ENCODE data around the gene CHAD.
"Not testable (repeated sequence)": the region's sequence is repeated elsewhere in the genome, so short reads cannot be mapped to it uniquely, and the experiment has no call there.

Gene CHAD

DNA sequence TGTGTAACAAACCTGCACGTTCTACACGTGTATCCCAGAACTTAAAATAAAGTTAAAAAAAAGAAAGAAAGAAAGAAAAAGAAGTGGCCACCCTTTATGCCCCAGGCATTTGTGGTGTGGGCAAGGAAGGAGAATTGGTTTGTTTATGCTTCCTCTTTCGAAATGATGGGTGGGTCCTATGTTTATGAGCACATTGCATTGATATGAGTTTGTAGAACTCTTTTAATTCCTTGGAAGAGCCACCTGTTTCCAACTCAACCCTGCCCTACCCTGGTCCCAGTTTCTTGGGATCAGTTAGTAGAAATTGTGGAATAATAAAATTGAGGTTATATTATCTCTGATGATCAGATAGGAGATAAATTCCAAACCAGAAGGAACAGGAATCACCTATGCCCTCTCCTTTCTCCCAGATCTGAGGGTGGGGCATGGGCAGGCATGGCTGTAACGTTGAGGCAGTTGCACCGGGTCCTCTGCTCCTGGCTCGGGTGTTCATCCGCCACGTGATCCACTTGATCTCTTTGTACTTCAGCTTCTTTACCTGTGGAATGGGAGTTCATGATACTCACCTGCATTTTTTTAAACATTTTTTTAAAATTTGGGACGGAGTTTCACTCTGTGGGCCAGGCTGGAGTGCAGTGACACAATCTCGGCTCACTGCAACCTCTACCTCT is 15.9 kb downstream of the CHAD start:
- no peak for DNase-seq

- DNase-seq, result no peak
Observed at GRCh38 chr17:50451943-50452629, 16.6 kb downstream of the CHAD start.

DNA sequence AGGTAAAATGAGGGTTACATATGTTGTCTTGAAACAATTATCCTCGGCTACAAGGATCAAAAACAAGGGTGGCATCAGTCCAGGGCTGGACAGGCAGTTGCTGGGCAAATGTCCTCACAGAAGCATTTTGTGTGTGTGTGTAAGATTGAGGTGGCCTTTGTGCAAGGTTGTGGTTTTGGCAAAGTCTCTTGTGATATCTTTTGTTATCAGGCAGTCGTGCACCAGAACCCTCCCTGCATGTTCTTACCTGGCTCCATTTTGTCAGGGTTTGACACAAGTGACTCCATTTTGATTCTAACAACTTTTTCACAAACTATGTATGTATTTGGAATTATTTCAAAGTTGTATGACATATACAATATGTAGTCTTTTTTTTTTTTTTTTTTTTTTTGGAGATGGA is 20.0 kb downstream of the CHAD start:
- no peak for DNase-seq

DNA sequence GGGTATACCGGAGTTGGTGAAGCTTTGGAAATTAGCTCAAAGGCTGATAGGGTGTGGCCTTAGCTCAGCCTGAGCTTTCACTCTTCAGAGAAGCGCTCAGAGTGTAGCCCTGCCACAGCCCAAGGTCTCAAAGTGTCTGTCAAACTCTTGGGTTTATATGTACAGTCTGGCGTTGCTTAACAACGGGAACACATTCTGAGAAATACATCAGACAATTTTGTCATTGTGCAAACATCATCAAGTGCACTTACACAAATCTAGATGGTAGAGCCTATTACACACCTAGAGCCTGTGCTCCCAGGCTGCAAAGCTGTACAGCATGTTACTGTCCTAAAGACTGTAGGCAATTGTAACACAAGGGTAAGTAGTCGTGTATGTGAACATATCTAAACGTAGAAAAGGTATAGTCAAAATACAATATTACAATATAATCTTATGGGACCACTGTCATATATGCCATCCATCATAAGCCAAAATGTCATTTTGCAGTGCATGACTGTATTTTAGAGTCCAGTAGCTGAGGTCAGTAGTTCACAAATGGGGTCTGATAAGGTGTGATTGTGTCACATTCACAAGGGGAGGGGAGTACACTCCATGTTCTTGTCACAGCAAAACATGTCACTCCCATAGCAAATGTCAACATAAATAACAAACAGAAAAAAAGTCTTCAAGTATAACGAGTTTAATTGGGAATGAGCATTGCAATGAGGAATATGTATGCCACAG is 20.6 kb downstream of the CHAD start:
- DNase-seq, result no peak

GRCh38 chr17:50445730-50446325 is 22.9 kb downstream of the CHAD start:
- no peak for DNase-seq

DNA sequence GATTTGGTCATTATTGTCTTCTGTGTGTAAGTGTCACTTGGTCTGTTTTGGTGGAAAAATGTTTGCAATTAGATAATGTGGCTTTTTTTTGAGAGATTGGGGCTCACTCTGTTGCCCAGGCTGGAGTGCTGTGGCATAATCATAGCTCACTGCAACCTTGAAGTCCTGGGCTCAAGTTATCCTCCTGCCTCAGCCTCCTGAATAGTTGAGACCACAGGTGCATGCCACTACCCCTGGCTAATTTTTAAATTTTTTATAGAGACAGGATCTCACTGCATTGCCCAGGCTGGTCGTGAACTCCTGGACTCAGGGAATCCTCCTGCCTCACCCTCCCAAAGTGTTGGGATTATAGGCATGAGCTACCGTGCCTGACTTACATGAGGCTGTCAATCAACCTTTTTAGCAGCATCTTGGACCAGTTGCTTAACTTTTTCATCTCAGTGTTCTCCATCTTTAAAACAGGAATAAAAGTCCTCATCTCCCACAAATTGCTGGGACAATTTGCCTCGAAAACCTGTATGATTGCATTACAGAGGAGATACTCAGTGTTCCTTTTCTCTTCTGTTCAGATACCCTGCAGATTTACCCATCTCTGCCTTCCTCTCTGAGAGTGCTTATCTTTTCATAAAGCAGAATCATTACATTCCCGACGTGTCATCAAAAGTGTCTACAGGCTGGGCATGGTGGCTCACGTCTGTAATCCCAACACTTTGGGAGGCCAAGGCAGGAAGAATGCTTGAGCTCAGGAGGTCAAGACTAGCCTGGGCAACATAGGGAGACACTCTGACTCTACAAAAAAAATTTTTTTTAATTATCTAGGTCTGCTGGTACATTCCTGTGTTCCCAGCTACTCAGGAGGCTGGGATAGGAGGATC is 23.6 kb downstream of the CHAD start:
- DNase-seq, result no peak

GRCh38 chr17:50443505-50443974 is 25.1 kb downstream of the CHAD start:
- DNase-seq, result no peak

DNA sequence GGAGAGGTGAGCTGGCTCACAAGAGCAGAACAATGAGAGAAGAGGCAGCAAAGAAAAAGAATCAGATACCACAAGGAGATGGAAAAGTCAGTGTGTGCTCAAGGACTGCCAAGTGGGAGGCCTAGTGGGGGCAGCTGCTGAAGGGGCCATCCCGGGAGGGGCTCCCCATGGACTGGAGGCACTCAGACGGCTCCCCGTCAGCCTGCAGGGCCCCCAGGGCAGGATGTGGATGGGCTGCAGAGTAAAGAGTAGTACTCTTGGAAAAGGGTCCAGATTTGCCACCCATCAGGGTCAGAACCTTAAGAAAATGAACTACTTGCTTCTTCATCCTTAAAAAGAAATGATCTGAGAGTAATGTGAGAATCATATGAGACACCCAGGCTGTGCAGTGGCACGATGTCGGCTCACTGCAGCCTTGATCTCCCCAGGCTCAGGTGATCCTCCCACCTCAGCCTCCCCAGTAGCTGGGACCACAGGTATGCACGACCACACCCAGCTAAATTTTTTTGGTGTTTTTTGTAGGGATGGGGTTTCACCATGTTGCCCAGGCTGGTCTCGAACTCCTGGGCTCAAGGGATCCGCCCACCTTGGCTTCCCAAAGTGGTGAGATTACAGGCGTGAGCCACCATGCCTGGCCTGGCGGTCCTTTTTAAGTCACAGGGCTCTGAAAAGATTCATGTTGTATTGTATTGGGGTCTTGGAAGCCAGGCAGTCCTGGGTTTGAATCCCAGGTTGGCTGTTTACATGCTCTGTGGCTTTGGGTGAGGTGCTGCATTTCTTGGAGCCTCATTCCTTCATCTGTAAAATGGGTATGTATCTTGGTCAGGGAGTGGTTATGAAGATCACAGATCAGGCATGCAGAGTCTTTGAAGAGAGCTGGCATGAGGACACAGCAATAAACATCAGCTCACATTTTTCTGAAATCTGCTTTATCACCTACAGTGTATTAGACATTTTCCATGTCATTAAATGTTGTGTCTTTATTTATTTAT is 27.5 kb downstream of the CHAD start:
- DNase-seq, result no peak

DNA sequence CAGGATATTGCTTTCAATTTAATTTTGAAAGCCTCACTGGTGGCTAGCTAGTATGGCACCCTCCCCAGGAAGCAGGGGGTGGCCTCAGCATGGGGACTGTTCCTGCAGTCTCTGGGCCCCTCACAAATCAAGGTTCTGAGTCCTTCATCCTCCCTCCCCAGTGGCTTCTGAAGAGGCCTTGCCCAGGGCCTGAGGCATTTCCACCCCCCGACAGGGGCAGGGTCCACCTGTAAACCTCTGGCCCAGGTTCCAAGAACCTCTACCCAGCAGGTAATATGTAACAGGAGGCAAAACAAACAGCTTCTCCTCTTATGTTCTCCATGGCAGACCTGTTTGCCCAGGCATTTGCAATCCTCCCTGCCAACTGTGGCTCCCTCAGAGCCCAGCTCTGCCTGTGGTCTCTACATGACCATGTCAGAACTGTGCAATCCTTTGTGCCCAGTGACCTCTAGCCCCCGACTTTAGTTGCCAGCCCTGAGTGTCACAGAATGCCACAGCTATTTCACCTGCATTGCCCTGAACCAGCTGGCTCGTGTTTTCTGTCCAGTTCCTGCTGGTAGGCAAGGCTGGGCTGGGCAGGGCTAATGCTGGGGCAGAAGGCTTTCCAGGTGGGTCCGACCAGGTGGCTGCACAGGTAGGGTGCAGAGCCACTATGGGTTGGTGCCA is 28.4 kb downstream of the CHAD start:
- no peak for DNase-seq

DNA sequence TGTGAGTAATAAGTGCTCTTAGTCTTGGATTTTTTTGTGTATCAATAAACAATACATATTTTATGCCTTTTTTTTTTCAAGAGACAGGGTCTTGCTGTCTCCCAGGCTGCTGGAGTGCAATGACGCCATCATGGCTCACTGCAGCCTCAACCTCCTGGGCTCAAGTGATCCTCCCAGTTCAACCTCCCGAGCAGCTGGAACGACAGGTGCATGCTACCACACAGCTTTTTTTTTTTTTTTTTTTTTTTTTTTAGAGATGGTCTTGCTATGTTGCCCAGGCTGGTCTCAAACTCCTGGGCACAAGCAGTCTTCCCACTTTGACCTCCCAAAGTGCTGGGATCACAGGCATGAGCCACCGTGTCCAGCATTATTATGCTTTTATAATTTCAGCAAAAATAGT is 29.7 kb downstream of the CHAD start:
- DNase-seq, result no peak

GRCh38 chr17:50437409-50437808 is 31.3 kb downstream of the CHAD start:
- DNase-seq, result no peak

DNA sequence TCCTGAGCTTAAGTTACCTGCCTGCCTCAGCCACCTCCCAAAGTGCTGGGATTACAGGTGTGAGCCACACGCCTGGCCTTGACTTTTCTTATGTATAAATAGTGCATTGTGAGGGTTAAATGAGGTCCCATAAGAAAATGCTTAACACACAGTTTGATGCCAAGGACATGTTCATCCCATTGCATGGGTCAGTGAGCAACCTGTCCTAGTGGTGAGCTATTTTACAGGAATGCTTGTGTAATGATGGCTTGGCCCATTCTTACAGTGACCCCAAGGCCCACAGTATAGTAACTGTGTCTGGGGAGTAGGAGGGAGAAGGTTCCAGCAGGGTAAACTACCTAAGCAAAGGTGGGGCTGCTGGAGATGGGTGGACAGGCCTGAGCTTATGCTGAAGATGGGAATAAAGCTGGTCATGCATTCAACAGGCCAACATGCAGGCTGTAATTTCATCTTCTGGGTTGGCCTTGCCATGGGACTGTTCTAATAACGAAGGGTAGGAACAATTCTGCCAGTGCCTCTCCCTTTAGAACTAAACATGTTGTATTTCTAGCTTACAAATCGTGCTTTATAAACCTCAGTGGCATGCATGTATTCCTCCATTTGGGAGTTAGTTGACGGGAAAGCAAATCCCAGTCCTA is 36.4 kb downstream of the CHAD start:
- no peak for DNase-seq

DNA sequence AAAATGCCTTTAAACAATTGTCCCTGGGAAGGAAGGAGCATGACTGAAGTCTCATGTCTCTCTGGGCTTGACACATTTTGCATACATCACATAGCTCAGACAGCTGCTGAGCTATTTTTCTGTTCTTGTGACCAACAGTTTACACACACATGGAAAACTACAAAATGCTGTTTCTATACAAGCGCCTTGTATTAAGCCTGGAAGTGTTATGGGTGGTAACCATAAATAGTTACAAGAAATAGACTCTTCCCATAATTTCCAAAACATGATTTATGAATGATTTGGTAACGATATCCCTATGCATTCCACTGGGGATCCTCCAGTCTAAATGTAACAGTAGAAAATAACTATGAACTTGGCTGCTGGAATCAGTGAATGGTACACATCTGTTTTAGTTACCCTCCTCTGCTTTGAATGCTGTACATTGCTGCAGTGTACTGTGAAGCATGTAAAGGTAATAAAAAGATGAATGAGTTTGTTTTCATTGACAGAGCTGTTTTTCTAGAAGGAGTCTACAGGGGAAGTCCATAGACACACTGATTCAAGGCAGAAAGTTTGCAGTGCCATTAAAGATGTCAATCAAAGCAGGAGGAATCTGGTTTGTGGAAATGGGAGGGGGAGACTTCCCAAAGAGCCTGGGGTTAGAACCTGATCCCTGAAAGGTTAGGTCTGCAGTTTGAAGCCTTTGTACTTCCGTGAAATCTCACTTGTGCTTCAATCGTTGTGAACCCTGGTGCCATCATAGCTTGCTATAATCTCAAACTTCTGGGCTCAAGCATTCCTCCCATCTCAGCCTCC is 37.7 kb downstream of the CHAD start:
- no peak for DNase-seq

GRCh38 chr17:50429793-50430192 is 38.9 kb downstream of the CHAD start:
- DNase-seq, result no peak

DNA sequence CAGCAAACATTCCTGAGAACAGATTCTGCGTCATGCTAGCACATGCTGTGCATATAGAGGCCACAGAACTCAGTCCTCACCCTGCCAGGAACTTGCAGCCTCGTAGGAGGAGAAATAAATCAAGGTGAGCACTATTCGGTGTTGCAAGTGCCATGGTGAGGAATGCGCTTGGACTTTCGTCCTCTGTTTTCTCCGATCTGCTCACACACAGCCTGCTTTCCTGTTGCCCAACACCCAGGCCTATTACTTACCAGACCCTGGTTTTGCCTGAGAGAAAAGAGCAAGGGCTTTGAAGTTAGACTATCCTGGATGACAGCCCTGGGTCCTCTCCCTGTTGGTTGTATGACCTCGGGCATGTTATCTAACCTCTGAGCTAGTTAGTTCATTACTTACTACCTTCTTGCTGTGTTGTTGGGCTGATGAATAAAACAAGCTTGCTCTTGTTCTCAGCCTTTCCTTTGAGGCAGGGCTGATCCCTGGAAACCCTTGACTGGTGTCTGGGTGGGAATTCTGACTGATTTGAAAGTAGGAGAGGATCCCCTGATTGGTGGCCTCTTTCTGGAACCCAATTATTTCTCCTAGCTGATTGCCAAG is 39.8 kb downstream of the CHAD start:
- DNase-seq, result no peak

- DNase-seq, result not testable (repeated sequence)
Observed at GRCh38 chr17:50428126-50428525, 40.6 kb downstream of the CHAD start.

GRCh38 chr17:50426814-50427787 is 41.6 kb downstream of the CHAD start:
- DNase-seq, result peak; percentile 33

DNA sequence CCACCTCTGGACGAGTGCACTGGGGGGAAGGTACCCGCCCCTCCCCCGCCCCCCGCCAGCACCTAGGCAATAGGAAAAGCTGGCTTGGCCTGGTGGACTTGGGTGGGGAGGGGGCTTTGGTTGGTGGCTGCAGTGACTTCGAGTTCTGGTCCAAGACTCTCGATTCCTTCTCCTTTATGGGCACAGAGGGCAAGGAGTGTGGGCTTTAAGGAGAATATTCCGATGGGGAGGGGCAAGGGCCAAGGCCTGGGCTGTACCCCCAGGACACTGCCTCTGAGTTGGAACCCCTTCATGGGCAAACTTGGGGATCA is 42.3 kb downstream of the CHAD start:
- DNase-seq, result no peak
